CD4-positive, alpha-beta T cell treated with Interleukin-6 at 100 ng/mL for 8 hours (primary cell): ENCODE measurements around the gene RNF26.

Source experiments
- DNase-seq: peaks from one replicate; pipeline ENCODE4 v3.0.0-alpha.2; 2020; ENCODE audit warnings: mixed read lengths, low spot score

The RNF26 gene

DNA sequence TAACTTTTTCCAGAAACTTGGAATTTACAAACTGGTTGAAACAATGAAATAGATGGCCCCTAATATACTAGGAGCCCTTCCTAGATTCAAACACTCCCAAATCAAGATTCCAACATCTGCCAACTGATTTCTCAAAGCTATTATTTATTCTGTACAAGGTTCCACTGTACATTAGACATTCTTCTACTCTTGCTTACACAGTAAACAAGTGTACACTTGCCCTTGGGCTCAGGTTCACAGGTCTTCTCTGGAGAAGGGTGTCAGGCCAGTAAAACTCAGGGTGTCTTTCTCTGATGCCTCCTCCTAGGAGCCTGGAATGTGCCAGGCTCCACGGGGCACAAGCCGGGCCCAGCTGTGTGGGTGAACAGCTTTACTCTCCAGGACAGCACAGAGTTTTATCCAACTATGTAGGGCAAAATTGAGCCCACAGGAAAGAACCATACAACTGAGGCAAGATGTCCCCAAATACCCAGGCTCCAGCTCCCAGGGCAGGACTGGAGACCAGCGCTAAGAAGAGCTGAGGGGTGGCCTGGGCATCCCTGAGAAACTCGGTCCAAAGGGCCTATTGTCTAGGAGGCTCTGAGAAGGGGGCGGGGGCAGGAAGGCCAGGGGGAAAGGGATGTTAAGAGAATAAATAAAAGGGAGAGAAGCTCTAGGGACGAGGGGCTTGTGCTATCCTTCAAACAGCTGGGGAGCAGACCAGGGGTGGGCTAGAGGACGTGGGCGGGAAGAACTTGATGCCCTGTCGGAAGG is 20.9 kb downstream of the RNF26 start:
- no peak for DNase-seq

DNA sequence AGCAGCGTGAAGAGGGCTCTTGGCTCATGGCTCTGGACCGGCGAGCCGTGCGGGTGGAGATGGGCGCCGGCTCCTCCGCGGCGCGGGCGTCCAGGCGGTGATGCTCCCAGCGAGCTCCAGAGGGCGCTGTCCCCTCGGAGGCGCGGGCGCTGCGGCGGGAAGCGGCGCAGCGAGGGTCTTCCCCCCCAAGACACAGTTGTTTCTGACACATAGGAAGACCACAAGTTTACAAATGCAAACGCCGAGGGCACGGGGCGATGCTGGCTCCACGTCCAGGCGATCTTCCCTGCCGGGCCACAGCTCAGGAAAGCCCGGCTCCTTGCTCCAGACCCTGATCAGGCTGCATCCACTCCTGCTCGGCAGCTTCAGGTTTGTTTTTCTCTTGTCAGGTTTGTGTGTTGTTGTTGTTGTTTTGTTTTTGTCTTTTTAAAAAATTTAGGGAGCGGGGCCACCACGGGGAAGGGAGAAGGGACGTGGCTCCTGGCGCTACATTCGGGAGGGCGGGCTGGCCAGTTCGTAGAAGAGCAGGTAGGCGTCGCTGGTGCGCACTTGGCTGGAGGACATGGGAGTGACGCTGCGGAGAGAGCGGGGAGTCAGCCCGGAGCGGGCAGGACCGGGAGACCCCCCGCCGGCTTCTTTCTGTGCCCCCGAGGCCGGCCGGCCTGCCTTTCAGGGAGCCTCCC is 22.2 kb downstream of the RNF26 start:
- peak; percentile 61 for DNase-seq

DNA sequence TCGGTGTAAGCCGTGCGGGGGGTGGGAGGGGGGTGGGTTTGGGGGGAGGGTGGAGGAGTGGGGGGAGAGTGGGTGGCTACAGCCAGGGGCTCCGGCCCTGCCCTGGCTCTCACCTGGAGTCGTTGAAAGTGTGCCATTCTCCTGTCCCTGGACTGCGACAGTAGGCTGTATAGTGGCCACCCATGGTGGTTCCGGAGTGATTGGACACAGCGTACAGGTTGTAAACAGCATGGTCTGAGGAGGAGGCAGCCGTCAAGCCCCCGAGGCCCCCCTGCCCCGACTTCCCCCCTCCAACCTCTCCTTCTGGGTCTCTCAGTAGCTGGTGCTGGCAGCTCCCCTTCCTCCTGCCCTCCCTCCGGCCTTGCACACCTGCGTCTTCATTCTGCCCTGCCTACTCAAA is 22.7 kb downstream of the RNF26 start:
- DNase-seq: no peak

DNA sequence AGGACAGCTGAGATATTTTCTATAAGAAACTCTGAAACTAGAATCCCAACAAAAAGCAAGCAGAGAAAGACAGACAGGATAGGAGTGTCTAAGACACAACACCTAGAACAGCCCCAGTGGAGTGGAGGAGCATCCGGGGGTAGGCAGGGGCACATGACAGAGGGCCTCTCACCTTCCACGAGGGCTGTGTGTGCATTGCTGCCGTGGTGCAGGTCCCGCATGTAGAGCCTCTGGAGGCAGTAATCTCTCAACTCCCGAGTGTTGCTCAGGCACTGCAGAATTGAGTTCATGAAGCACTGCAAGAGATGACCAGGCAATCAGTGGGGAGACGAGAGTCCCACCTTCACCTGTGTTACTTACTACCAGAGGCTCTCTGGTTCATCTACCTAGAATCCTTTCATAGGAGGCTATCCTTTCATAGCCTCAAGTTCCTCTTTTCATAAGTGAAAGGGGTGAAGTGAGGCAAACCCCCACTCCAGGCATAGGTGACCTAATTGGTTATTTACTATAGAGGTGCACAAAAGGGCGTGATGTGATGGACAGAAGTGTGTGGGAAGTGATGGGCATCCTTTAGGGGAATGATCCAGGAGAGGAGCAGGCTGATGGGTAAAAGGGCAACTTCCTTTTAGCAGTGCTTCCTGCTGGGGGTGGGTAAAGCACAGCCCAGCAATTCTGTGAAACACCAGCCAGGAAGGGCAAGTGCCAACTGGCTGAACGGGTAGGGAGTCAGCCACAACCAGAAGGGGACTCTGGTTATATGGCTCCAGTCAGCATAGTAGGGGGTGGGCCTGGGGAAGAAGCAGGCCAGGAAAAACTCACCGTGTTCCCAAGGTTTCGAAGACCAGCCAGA is 25.3 kb downstream of the RNF26 start:
- no peak for DNase-seq

GRCh38 chr11:119361056-119361787 is 26.9 kb downstream of the RNF26 start:
- no peak for DNase-seq

GRCh38 chr11:119361941-119362725 is 27.8 kb downstream of the RNF26 start:
- no peak for DNase-seq

DNA sequence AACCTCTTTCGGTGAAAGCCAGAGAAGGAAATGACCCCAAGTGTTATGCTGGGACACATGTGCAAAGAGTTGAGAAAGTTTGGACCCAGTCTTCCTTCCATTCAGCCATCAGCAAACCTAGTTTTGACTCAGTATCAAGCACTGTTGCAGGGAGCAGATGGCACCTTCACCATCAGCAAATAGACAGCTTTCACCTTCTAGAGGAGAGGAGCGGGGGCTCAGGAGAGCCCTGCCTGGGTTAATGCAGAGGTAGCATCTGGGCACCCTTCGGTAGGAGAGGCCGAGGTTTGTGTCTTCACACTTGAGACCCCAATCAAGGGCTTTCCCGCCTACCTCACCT is 28.4 kb downstream of the RNF26 start:
- no peak for DNase-seq

- no peak for DNase-seq
Observed at GRCh38 chr11:119363081-119363850, 28.9 kb downstream of the RNF26 start.

DNA sequence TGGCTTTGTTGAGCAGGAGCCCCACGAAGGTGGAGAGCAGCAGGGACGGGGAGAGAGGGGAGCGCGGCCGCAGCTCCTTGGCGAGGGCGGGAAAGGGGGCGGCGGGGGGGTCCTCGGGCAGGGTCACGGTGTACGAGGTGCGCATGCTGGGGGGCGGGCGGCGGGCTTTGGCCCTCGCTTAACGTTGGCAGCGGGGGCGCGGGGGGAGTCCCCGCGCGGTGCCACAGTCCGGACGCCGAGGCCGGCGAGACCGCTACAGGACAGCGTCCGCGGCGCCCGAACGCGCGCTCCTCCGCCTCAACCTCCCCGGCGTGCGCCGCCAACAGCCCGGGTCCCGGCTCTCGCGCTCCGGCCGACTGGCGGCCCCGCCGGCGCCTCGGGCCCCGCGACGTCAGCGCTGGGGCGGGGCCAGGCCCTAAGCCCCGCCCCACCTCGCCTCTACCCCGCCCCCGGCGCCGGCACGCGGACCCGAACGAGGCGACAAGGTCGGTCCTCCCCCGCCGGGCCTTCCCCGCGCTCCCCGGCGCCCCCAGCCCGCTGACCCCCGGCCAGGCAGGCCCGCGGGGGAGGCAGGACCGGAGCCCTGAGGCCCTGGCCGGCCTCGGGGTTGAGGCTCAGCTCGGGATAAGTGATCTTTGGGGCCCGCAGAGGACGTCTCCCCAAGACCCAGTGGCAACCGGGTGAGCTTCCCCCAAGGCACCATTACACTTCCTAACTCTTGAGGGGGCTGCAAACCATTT is 29.7 kb downstream of the RNF26 start:
- peak; percentile 34 for DNase-seq

DNA sequence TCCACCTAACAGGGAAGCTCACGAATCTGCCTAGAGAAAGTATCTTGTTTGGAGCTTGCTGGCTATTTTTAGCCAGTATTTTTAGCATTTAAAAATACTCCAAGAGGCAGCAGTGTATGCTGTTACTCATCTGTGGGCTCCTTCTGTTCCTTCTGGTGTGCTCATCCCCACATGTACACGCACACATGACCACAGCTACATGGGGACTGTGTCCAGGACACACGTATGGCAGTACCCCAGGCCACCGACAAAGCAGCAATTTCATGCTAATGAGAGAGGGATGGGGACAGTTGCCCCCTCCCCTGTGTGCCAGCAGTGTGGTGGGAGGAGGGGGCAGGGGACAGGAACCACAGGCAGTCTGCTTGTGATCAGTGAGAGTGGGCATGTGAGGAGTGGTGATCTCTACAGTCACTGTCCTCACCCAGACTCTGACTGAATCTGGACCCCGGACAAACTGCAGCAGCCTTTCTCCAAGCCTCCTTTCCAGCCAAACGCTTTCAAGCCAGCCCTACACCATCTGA is 30.8 kb downstream of the RNF26 start:
- DNase-seq: no peak

DNA sequence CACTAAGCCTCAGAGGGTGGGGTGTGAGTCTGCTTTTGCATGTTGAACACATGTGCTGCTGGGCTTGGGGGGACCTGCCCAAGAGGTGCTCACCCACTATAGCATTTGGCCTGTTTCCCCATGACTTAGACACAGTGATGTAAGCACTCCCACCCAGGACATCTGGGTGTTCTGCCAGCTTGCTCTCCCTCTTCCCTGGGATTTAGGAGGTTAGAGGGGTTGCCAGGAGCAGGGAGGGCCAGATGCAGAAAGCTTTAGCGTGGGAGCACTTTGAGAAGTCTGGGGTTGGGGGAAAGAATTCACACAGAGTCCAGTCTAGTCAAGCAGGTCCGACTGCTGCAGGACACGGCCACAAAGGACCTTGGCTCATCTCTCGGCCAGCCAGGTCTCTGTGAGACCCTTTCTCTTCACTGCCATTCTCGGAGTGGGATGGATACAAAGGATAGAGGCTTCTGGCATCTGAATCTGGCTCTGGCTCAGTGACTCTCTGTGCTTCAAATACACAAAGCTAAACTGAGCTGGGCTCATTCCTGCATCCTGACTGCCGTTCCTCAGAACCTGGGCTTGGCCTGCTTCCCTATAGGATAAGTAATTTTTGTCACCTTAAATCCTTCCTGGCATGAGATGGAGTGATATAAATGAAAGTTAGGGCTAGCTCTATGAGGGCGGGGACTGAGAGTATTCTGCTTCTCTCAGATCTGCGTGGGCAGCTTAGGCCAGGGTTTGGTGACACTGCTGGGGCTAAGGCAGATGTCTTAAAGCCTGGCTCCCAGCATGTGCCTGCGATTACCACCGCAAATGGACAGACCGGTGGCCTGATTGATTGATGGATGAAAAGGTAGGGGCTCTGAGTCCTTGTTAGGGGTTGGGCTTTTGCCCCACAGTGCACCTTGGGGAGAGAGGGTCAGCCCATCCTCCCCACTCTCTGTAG is 32.6 kb downstream of the RNF26 start:
- DNase-seq: no peak

GRCh38 chr11:119367661-119368120 is 33.4 kb downstream of the RNF26 start:
- no peak for DNase-seq

- no peak for DNase-seq
Observed at GRCh38 chr11:119368121-119369034, 34.1 kb downstream of the RNF26 start.

DNA sequence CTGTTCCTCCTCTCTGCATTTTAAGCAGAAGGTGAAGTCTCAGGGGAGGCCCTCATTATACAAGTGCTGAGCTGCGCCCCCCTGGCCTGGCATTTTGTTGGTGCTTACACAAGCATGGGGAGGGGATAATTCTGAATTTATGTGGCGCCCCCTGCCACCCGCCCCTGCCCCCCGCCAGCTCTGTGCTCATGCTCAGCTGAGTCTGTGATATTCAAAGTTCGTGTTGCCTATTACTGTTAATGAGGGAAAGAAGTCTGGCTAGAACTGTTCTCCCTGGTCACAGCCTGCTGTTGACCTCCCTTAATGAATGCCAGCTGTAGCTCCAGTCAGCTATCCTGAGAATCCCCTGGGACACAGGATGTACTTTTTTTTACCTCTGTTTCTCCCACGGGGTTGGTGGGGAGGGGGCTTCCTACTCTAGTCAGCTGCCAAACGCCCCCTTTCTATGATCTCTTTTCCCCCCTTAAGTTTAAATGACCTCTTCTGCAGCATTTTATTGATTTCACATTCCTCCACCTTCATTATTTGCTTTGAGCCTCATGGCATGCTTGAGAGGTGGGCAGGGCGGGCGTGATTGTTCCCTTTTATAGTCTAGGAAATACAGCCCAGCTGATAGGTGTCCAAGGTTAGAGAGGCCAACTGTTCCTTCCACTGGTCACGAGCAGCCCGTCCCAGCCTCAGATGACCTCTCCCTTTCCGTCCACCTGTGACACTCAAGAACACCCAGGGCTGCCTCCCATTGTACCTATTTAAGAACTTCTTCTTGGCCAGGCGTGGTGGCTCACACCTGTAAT is 35.0 kb downstream of the RNF26 start:
- no peak for DNase-seq

DNA sequence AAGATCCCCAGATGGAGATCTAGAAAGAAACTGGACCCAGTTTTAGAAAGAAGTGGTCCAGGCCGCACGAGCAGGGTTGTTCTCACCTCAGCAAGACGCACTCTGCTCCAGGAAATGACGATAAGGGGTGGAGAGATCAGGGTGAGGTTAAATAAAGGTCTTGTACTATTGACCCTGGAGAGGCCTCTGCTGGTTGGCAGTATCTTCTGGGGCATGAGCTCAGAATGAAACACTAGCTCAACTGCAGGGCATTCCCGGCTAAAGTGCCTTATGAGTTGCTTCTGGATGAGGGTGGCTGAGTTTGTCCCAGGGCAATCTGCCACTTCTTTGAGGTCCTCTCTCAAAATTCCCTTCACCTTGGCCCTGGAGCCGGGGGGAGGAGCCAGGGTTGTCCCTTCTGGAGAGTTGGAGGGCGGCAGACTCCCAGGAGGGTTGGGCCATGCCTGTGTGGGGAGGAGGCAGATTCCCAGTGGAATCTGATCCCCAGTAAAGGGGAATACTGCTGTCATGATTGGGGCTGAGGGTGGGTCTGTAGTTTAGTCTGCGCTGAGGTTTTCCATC is 36.2 kb downstream of the RNF26 start:
- DNase-seq: no peak

- DNase-seq: no peak
Observed at GRCh38 chr11:119371067-119371601, 36.8 kb downstream of the RNF26 start.
